ENCODE measurements around the gene TESPA1. TPM values are rescaled to one million over a fixed set of nuclear protein-coding genes. Genes with fewer than 3 reads are reported as not detected.
A peak's percentile ranks its signal among the peaks of the same experiment; 100 is the strongest.

Gene TESPA1
- total and polyA plus RNA-seq, 9 of the 15 experiments (the other 6 are each of a cell fraction or from before 2014, with no cell fraction given): 0.72 to 7.1 (median 2.4) TPM

DNA sequence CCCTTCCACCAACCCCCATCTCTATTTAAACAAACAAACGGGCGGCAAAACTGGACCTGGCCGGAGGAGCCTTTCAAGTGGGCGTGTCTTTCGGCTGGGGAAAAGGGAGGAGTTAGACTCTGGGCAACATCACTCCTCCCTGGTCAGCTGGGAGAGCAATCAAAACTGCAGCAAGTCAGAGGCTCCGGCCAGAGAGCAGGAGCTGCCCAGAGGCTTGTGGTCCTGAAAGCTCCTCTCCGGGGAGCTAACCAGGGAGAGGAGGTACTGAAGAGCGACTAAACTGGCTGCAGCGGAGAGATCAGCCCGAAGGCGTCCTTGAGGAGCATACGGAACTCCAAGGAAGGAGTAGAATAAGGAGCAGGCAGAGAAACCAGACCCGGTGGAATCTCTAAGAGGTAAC is 35.2 kb upstream of the TESPA1 start, which contains the start of gene NEUROD4 (continued):
- TF ChIP-seq, protein P1, sequence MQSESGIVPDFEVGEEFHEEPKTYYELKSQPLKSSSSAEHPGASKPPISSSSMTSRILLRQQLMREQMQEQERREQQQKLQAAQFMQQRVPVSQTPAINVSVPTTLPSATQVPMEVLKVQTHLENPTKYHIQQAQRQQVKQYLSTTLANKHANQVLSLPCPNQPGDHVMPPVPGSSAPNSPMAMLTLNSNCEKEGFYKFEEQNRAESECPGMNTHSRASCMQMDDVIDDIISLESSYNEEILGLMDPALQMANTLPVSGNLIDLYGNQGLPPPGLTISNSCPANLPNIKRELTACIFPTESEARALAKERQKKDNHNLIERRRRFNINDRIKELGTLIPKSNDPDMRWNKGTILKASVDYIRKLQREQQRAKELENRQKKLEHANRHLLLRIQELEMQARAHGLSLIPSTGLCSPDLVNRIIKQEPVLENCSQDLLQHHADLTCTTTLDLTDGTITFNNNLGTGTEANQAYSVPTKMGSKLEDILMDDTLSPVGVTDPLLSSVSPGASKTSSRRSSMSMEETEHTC (IDR thresholded peaks at IDR 0.05): no peak
- TF ChIP-seq TCF7 (IDR thresholded peaks at IDR 0.05; ENCODE audit: borderline replicate concordance) (no peak), MCM5 (IDR thresholded peaks at IDR 0.05; ENCODE audit: low read depth) (no peak), ATF3 (IDR thresholded peaks at IDR 0.05) (no peak), ATF3 (CRISPR knock-in tag; conservative IDR thresholded peaks at IDR 0.05) (no peak), PBX2 (CRISPR knock-in tag; IDR thresholded peaks at IDR 0.05; ENCODE audit: low read depth) (no peak), PBX2 (tag; conservative IDR thresholded peaks at IDR 0.05; ENCODE audit: low read depth) (0 out of 2 replicates have a peak, but pooled peaks have one; percentile 17), SAFB (IDR thresholded peaks at IDR 0.05; ENCODE audit: borderline replicate concordance, low read depth, low read length) (no peak), ZNF239 (CRISPR knock-in tag; IDR thresholded peaks at IDR 0.05) (peak; percentile 55; the same call in 1 of the 2 replicates), HLTF (IDR thresholded peaks at IDR 0.05) (no peak), ZNF431 (CRISPR knock-in tag; IDR thresholded peaks at IDR 0.05) (no peak), ZNF121 (CRISPR knock-in tag; conservative IDR thresholded peaks at IDR 0.05) (no peak), EZH2 (IDR thresholded peaks at IDR 0.05; ENCODE audit: borderline replicate concordance, low read depth, low read length) (no peak)
- TF ChIP-seq, protein P2, sequence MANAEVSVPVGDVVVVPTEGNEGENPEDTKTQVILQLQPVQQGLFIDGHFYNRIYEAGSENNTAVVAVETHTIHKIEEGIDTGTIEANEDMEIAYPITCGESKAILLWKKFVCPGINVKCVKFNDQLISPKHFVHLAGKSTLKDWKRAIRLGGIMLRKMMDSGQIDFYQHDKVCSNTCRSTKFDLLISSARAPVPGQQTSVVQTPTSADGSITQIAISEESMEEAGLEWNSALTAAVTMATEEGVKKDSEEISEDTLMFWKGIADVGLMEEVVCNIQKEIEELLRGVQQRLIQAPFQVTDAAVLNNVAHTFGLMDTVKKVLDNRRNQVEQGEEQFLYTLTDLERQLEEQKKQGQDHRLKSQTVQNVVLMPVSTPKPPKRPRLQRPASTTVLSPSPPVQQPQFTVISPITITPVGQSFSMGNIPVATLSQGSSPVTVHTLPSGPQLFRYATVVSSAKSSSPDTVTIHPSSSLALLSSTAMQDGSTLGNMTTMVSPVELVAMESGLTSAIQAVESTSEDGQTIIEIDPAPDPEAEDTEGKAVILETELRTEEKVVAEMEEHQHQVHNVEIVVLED (CRISPR knock-in tag; IDR thresholded peaks at IDR 0.05): no peak
- TF ChIP-seq, protein P3, sequence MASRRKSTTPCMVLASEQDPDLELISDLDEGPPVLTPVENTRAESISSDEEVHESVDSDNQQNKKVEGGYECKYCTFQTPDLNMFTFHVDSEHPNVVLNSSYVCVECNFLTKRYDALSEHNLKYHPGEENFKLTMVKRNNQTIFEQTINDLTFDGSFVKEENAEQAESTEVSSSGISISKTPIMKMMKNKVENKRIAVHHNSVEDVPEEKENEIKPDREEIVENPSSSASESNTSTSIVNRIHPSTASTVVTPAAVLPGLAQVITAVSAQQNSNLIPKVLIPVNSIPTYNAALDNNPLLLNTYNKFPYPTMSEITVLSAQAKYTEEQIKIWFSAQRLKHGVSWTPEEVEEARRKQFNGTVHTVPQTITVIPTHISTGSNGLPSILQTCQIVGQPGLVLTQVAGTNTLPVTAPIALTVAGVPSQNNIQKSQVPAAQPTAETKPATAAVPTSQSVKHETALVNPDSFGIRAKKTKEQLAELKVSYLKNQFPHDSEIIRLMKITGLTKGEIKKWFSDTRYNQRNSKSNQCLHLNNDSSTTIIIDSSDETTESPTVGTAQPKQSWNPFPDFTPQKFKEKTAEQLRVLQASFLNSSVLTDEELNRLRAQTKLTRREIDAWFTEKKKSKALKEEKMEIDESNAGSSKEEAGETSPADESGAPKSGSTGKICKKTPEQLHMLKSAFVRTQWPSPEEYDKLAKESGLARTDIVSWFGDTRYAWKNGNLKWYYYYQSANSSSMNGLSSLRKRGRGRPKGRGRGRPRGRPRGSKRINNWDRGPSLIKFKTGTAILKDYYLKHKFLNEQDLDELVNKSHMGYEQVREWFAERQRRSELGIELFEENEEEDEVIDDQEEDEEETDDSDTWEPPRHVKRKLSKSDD (conservative IDR thresholded peaks at IDR 0.05; ENCODE audit: low read length): no peak
- TF ChIP-seq, protein P4, sequence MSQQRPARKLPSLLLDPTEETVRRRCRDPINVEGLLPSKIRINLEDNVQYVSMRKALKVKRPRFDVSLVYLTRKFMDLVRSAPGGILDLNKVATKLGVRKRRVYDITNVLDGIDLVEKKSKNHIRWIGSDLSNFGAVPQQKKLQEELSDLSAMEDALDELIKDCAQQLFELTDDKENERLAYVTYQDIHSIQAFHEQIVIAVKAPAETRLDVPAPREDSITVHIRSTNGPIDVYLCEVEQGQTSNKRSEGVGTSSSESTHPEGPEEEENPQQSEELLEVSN (IDR thresholded peaks at IDR 0.05; ENCODE audit: borderline replicate concordance in 1 of 2, extremely low read depth in 1 of 2, insufficient read depth in 1 of 2, insufficient read length in 1 of 2, low read depth in 1 of 2, low read length in 1 of 2, poor library complexity in 1 of 2, severe bottlenecking in 1 of 2): no peak
- TF ChIP-seq, protein P5, sequence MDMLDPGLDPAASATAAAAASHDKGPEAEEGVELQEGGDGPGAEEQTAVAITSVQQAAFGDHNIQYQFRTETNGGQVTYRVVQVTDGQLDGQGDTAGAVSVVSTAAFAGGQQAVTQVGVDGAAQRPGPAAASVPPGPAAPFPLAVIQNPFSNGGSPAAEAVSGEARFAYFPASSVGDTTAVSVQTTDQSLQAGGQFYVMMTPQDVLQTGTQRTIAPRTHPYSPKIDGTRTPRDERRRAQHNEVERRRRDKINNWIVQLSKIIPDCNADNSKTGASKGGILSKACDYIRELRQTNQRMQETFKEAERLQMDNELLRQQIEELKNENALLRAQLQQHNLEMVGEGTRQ (CRISPR knock-in tag; IDR thresholded peaks at IDR 0.05): peak; percentile 45; the same call in 1 of the 2 replicates
